Loucy (cell line): ENCODE results near the gene SCG2.

Source experiments
- H2AFZ ChIP-seq: fragments of 200-600 bp; sonication (generic); 2 replicates; pipeline ENCODE4 v1.6.0; 2016; ENCODE audit warnings: antibody characterized with exemption, mild to moderate bottlenecking, low read length, moderate library complexity
- H3F3A ChIP-seq: fragments of 200-600 bp; 2 replicates; pipeline ENCODE4 v1.6.0; 2016; ENCODE audit warnings: antibody characterized with exemption, low read depth, mild to moderate bottlenecking
- H3K27me3 ChIP-seq: fragments of 200-600 bp; sonication (generic); 2 replicates; pipeline ENCODE4 v1.6.1; 2014; ENCODE audit warnings: low read length, mild to moderate bottlenecking; ENCODE audit not compliant: insufficient read depth, poor library complexity, severe bottlenecking
- H3K36me3 ChIP-seq: fragments of 200-600 bp; sonication (generic); 2 replicates; pipeline ENCODE4 v1.6.1; 2016; ENCODE audit warnings: low read length; ENCODE audit not compliant: insufficient read depth
- H3K4me1 ChIP-seq: fragments of 200-600 bp; sonication (generic); 2 replicates; pipeline ENCODE4 v1.5.1; 2014; ENCODE audit warnings: low read length, mild to moderate bottlenecking; ENCODE audit not compliant: insufficient read depth, poor library complexity, severe bottlenecking
- H3K4me2 ChIP-seq: fragments of 200-600 bp; sonication (generic); 2 replicates; pipeline ENCODE4 v1.6.0; 2014; ENCODE audit warnings: antibody characterized with exemption, low read length, low read depth, mild to moderate bottlenecking; ENCODE audit not compliant: poor library complexity, severe bottlenecking
- H3K4me3 ChIP-seq: fragments of 200-600 bp; sonication (generic); 2 replicates; pipeline ENCODE4 v1.5.1; 2014; ENCODE audit warnings: low read length, mild to moderate bottlenecking, mixed read lengths; ENCODE audit not compliant: poor library complexity, severe bottlenecking
- H3K79me2 ChIP-seq: fragments of 200-600 bp; sonication (generic); 2 replicates; pipeline ENCODE4 v1.6.1; 2014; ENCODE audit warnings: low read length; ENCODE audit not compliant: insufficient read depth
- H3K9ac ChIP-seq: fragments of 200-600 bp; sonication (generic); 2 replicates; pipeline ENCODE4 v1.6.0; 2014; ENCODE audit warnings: mild to moderate bottlenecking, low read depth, low read length, moderate library complexity; ENCODE audit not compliant: poor library complexity, severe bottlenecking
- H3K9me2 ChIP-seq: fragments of 200-600 bp; sonication (generic); replicated peaks from 2 replicates; pipeline ENCODE4 v1.6.1; 2016; ENCODE audit warnings: low read depth, low read length, mixed read lengths
- H3K9me3 ChIP-seq: fragments of 200-600 bp; sonication (generic); 2 replicates; pipeline ENCODE4 v1.6.1; 2014; ENCODE audit warnings: mild to moderate bottlenecking, antibody characterized with exemption, low read length, low read depth; ENCODE audit not compliant: insufficient read depth
- H4K20me1 ChIP-seq: fragments of 200-600 bp; sonication (generic); 2 replicates; pipeline ENCODE4 v1.6.0; 2014; ENCODE audit warnings: antibody characterized with exemption, low read length, mild to moderate bottlenecking; ENCODE audit not compliant: insufficient read depth, poor library complexity, severe bottlenecking
- EZH2phosphoT487 ChIP-seq: fragments of 200-600 bp; IDR thresholded peaks from 2 replicates; pipeline ENCODE4 v1.6.1; 2018; ENCODE audit warnings: antibody characterized with exemption, mild to moderate bottlenecking, moderate library complexity, borderline replicate concordance
- TF ChIP-seq, protein P1 (sequence below): fragments of 200-600 bp; sonication (generic); conservative IDR thresholded peaks from 2 replicates; pipeline ENCODE4 v1.5.1; 2014; ENCODE audit warnings: mild to moderate bottlenecking, antibody characterized with exemption, low read length

SCG2 gene

DNA sequence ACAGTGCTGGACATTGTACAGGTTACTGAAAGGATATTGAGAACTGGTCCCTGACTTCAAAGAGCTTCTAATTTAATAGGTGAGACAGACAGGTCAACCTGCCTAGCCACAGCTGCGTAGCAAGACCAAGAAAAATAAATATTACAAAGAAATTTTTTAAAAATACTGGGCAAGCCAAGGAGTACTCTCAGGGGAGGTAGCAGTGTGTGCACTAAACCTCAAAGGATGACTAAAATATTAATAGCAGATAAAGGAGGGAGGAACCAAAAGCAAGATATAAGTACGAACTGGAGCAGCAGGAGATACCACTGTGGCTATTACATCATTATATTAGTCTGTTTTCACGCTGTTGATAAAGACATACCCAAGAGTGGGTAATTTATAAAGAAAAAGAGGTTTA is 14.9 kb downstream of the SCG2 start:
- H3K4me2 ChIP-seq = no peak overlapping the region
- no peak overlapping the region for H2AFZ ChIP-seq
- H3K9me3 ChIP-seq = no peaks in the 10 kb centered on the region
- TF ChIP-seq EZH2phosphoT487 = no peak
- TF ChIP-seq, protein P1, sequence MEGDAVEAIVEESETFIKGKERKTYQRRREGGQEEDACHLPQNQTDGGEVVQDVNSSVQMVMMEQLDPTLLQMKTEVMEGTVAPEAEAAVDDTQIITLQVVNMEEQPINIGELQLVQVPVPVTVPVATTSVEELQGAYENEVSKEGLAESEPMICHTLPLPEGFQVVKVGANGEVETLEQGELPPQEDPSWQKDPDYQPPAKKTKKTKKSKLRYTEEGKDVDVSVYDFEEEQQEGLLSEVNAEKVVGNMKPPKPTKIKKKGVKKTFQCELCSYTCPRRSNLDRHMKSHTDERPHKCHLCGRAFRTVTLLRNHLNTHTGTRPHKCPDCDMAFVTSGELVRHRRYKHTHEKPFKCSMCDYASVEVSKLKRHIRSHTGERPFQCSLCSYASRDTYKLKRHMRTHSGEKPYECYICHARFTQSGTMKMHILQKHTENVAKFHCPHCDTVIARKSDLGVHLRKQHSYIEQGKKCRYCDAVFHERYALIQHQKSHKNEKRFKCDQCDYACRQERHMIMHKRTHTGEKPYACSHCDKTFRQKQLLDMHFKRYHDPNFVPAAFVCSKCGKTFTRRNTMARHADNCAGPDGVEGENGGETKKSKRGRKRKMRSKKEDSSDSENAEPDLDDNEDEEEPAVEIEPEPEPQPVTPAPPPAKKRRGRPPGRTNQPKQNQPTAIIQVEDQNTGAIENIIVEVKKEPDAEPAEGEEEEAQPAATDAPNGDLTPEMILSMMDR = no peak
- no peak overlapping the region for H3K4me3 ChIP-seq
- H4K20me1 ChIP-seq = no peaks in the 10 kb centered on the region
- no peaks in the 10 kb centered on the region for H3K9me2 ChIP-seq
- H3K79me2 ChIP-seq = no peaks in the 10 kb centered on the region
- H3K27me3 ChIP-seq = no peaks in the 10 kb centered on the region
- H3K4me1 ChIP-seq = peaks cover 3% of the 10 kb centered on the region
- H3K36me3 ChIP-seq = no peaks in the 10 kb centered on the region
- H3F3A ChIP-seq = no peaks in the 10 kb centered on the region
- no peak overlapping the region for H3K9ac ChIP-seq

DNA sequence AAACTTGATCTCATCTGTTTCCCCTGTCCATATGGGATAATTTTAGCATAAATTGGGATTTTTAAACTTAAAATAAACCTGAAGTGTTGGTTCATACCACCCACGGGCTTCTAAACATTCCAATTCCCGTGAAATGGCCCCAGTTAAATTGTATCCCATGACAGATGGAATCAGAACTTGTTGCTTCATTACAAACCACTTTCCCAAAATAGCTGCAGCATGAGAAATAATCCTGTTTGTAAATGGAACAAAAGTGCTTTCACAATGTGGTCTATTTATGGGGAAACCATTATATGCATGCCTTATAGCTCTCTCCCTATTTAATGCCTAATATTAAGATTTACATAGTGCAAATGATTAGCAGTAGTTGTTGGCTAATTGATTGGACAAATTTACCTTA is 15.9 kb downstream of the SCG2 start:
- H3K4me2 ChIP-seq = no peak overlapping the region
- H3K27me3 ChIP-seq = no peaks in the 10 kb centered on the region
- H2AFZ ChIP-seq = no peak overlapping the region
- H4K20me1 ChIP-seq = no peaks in the 10 kb centered on the region
- no peaks in the 10 kb centered on the region for H3K79me2 ChIP-seq
- H3K36me3 ChIP-seq = no peaks in the 10 kb centered on the region
- TF ChIP-seq, protein P1 = no peak
- TF ChIP-seq EZH2phosphoT487 = no peak
- H3K4me3 ChIP-seq = no peak overlapping the region
- no peak overlapping the region for H3K9ac ChIP-seq
- no peaks in the 10 kb centered on the region for H3K9me3 ChIP-seq
- H3K4me1 ChIP-seq = peaks cover 3% of the 10 kb centered on the region
- no peaks in the 10 kb centered on the region for H3K9me2 ChIP-seq
- H3F3A ChIP-seq = no peaks in the 10 kb centered on the region

DNA sequence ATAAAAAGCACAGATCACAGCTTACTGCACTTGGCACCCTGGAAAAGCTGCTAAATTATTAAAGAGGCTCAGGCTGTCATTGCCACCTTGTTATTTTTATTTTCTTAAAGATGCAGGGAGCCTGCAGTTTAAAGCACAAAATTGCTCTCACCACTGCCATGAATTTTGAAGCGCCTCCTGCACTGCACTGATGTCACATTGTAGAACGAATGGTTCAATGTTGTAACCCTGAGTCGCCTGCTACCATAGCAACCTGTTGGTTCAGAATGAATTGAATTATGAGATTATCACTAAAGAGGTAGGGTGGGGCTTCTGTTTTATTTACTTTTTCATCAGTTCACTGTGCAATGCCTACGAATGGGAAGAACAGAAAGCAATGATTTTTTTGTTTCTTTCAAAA is 16.5 kb downstream of the SCG2 start:
- Histone ChIP-seq H3K4me3 (no peak overlapping the region), H4K20me1 (no peaks in the 10 kb centered on the region), H2AFZ (no peak overlapping the region; the same call in 1 of the 2 replicates), H3K79me2 (no peaks in the 10 kb centered on the region), H3K9me2 (no peaks in the 10 kb centered on the region), H3K27me3 (no peaks in the 10 kb centered on the region), H3F3A (no peaks in the 10 kb centered on the region), H3K9me3 (no peaks in the 10 kb centered on the region), H3K36me3 (no peaks in the 10 kb centered on the region), H3K9ac (no peak overlapping the region), H3K4me1 (peaks cover 9% of the 10 kb centered on the region), H3K4me2 (no peak overlapping the region)
- TF ChIP-seq EZH2phosphoT487 = no peak
- TF ChIP-seq, protein P1 = no peak
